HG03342 (cell line): ENCODE results near the gene PKLR.
A peak's percentile ranks its signal among the peaks of the same experiment; 100 is the strongest.

Experiments
- ATAC-seq: cut with Tn5 transposase; IDR thresholded peaks from one replicate; pipeline ENCODE4 v1.9.1; 2021; ENCODE audit warnings: mild to moderate bottlenecking, moderate library complexity; ENCODE audit not compliant: unreplicated experiment

PKLR gene

DNA sequence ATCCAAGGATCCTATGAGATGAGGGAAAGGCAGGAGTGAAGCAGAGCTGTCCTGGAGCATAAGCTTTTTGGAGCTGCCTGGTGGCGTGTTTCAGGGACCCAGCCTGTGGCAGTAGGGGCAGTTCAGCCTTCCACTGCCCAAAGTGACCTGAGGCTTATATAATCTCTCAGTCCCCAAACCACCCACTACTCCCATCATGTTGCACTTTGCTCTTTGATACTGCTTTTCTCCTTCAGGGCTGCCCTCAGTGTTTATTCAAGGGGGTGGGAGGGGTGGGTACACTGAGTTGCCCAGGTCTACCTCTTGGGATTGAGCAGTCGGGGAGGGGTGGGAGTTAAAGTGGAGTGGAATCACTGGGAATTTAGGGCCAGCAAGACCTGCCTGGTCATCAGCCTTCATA lies 14.7 kb downstream of the PKLR start:
- ATAC-seq = no peak

DNA sequence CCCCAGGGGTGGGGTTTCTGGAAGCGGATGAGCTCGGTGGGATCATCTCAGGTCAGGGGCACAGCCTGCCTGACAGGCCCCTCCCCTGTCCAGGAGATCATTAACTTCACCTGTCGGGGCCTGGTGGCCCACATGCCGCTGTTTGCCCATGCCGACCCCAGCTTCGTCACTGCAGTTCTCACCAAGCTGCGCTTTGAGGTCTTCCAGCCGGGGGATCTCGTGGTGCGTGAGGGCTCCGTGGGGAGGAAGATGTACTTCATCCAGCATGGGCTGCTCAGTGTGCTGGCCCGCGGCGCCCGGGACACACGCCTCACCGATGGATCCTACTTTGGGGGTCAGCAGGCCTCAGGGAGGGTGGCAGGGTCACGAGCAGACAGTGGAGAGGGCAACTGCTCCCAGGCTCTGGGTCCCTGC lies 15.6 kb downstream of the PKLR start:
- no peak for ATAC-seq

GRCh38 chr1:155285063-155285462 lies 16.2 kb downstream of the PKLR start:
- ATAC-seq = no peak

GRCh38 chr1:155284476-155284875 lies 16.8 kb downstream of the PKLR start:
- no peak for ATAC-seq

DNA sequence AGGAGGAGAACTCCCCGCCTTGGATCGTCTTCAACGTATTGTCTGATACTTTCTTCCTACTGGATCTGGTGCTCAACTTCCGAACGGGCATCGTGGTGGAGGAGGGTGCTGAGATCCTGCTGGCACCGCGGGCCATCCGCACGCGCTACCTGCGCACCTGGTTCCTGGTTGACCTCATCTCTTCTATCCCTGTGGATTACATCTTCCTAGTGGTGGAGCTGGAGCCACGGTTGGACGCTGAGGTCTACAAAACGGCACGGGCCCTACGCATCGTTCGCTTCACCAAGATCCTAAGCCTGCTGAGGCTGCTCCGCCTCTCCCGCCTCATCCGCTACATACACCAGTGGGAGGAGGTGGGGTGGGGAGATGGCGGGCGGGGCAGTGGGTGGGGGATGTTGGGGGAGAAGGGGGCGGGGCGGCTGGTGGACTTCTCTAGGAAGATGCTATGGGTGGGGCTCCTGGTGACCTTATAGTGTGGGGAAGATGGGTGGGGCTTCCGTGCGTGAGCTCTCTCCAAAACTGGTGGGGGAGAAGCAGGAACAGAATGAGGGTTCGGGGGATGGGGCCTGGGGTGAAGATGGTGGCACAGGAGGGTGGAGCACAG lies 18.6 kb downstream of the PKLR start:
- no peak for ATAC-seq

DNA sequence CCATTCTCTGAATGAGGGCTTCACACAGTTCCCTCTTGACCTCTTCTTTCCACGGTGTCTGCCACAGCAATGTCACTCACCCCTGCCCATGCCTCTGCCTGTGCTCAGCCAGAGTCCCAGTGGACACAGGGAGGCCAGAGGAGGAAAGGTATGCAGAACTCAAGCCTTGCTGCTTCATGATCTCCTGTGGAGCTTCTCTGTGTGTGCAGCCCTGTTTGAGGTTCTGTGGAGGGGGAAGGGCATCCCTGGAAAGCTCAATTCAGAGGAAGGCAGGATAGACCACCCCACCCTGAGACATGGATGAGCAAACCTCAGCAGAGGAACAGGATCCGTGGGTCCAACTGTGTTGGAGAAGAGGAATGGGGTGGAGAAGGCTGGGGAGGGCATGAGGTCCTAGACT lies 22.0 kb downstream of the PKLR start:
- ATAC-seq = no peak

DNA sequence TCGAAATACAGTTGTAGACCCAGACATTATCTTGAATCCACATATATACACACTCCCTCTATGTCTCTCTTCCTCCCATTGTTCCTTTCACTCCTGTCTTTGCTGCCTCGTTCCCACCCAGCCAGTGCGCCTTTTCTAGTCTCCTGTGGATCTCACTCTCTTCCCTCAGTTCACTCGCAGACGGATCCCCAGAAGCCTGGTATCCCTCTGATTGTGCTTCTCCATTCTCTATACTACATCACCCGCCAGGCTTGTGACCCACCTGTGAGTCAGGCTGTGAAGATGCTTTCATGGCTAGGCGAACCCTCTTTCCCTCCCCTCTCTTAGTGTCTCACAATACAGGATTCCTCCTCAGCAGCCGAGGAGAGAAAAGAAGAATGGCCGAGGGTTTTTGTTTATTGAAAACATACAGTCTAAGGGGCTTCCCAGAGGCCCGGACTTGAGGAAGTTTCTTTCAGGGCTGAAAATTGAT lies 22.5 kb downstream of the PKLR start:
- no peak for ATAC-seq

GRCh38 chr1:155277902-155278688 lies 23.1 kb downstream of the PKLR start:
- no peak for ATAC-seq

- ATAC-seq = peak; percentile 54
These were observed 24.0 kb downstream of the PKLR start, which contains the start of gene HCN3 for GRCh38 chr1:155277070-155277901. TSS of gene HCN3 (plus strand) at chr1:155277463. CDS start at chr1:155277591, 128 bp downstream.

GRCh38 chr1:155273343-155274245 lies 27.6 kb downstream of the PKLR start, which contains the start of gene CLK2:
TSS of gene CLK2 (minus strand) at chr1:155273504. CDS start at chr1:155270977, 2,527 bp downstream.
- ATAC-seq = peak; percentile 78

- ATAC-seq = peak; percentile 24
These were observed 28.5 kb downstream of the PKLR start for GRCh38 chr1:155272466-155273342.

GRCh38 chr1:155269381-155269780 lies 31.9 kb downstream of the PKLR start:
- no peak for ATAC-seq

DNA sequence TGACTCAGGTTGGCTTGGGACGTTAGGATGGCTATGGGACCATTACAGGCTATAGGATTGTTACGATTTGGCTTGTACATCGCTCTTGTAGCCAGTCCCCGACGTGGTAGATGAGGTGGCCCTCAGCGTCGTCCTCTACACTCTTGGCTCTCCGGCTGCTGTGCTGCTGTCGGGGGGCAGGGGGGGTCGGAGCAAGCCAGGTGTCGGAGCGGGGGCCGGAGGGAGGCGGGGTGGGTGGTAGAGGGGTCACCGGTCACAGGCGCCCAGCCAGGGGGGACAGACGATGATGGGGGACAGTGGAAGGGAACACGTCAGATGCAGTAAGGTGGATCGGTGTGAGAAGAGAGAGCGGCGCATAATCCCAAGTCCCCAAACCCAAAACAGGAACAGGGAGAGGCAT lies 32.6 kb downstream of the PKLR start:
- ATAC-seq = no peak

- no peak for ATAC-seq
These were observed 33.9 kb downstream of the PKLR start for GRCh38 chr1:155267373-155267772.

- no peak for ATAC-seq
These were observed 34.7 kb downstream of the PKLR start for GRCh38 chr1:155266553-155266952.

DNA sequence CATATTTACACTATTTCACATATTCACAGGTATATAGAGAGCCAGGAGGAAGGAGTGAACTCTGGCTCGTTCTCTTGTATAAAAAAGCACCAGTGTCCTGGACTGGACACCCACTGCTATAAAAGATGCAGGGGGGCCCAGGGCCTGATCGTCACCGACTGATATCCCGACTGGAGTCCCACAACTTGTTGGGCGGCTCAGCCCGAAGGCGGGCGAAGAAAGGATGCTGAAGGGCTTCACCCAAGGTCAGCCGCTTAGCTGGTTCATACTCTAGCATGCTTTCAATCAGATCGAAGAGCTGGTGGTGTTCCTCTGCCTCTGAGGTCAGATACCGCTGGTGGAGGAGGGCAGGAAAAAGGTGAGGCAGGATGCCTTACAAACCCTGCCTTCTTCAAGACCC lies 38.2 kb downstream of the PKLR start:
- no peak for ATAC-seq

- ATAC-seq = peak; percentile 88
These were observed 39.2 kb downstream of the PKLR start, which contains the start of gene SCAMP3 for GRCh38 chr1:155261852-155262673. TSS of gene SCAMP3 (minus strand) at chr1:155262360. CDS start at chr1:155262151, 209 bp downstream.

- ATAC-seq = no peak
These were observed 39.8 kb downstream of the PKLR start for GRCh38 chr1:155261493-155261851.
